Vagina (tissue), 2 donors: Measurements from ENCODE around the gene ZNF516.

ENCODE experiments used
- POLR2A ChIP-seq, 2 donors: fragments of 450-650 bp; IDR thresholded peaks; one replicate each; pipeline ENCODE4 v1.6.1; 2017; ENCODE audit warnings: antibody characterized with exemption in 2 of 2, mild to moderate bottlenecking in 2 of 2, moderate library complexity in 2 of 2
- POLR2AphosphoS5 ChIP-seq, 2 donors: sonication (generic); formaldehyde crosslinking; IDR thresholded peaks; one replicate each; pipeline ENCODE4 v1.9.0; 2017; ENCODE audit warnings: antibody characterized with exemption in 2 of 2, mild to moderate bottlenecking in 2 of 2, low read depth in 1 of 2; ENCODE audit not compliant: insufficient read depth in 1 of 2
- TF ChIP-seq, protein P1 (sequence below), 3 experiments: fragments of 450-650 bp in 2 of 3; fragments of 200-600 bp in 1 of 3; sonication (generic) in 1 of 3; IDR thresholded peaks; one replicate each; pipeline ENCODE4 v1.5.1; 2017 to 2019; ENCODE audit warnings: antibody characterized with exemption in 3 of 3, mild to moderate bottlenecking in 2 of 3, moderate library complexity in 2 of 3

DNA sequence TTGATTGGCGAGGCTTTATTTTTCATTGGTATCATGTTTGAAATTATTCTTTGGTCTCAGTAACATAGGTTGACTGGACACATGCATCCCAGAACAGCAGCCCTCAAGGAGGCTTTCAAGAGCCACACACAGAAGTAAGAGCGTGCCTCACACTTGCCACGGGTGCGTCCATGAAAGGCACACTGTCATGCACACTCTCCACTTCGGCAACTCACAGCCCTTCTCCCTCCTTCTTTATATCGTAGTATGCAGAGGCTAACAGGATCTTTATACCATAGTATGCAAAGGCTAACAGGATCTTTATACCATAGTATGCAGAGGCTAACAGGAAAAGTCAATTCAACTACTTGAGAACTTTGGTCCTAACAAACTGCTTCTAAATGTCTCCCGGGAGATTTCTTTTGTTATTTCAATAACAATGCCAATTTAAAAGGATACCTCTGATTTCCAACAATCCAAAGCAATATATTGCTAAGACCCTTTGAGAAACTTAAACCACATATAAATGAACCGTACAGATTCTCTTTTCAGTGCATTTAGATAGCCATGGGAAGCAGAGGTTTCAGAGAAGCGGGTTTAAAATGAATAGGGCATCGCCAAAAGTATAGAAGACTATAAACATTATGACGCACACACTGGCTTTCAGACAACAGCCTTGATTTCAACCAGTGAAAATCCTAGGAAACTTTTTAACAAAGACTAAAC is 26.5 kb upstream of the ZNF516 start:
- TF ChIP-seq, protein P1, sequence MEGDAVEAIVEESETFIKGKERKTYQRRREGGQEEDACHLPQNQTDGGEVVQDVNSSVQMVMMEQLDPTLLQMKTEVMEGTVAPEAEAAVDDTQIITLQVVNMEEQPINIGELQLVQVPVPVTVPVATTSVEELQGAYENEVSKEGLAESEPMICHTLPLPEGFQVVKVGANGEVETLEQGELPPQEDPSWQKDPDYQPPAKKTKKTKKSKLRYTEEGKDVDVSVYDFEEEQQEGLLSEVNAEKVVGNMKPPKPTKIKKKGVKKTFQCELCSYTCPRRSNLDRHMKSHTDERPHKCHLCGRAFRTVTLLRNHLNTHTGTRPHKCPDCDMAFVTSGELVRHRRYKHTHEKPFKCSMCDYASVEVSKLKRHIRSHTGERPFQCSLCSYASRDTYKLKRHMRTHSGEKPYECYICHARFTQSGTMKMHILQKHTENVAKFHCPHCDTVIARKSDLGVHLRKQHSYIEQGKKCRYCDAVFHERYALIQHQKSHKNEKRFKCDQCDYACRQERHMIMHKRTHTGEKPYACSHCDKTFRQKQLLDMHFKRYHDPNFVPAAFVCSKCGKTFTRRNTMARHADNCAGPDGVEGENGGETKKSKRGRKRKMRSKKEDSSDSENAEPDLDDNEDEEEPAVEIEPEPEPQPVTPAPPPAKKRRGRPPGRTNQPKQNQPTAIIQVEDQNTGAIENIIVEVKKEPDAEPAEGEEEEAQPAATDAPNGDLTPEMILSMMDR (IDR thresholded peaks at IDR 0.05) = no peak
- no peak for TF ChIP-seq POLR2AphosphoS5 (IDR thresholded peaks at IDR 0.05; ENCODE audit: insufficient read depth in 1 of 2, low read depth in 1 of 2)
- TF ChIP-seq POLR2A (IDR thresholded peaks at IDR 0.05) = no peak
